CD4-positive, alpha-beta T cell treated with Interleukin-17A for 4 hours (primary cell): ENCODE data around the gene VAV2.

ENCODE experiments used
- DNase-seq: peaks from one replicate; pipeline ENCODE4 v3.0.0-alpha.2; 2020; ENCODE audit warnings: mixed read lengths

The VAV2 gene

DNA sequence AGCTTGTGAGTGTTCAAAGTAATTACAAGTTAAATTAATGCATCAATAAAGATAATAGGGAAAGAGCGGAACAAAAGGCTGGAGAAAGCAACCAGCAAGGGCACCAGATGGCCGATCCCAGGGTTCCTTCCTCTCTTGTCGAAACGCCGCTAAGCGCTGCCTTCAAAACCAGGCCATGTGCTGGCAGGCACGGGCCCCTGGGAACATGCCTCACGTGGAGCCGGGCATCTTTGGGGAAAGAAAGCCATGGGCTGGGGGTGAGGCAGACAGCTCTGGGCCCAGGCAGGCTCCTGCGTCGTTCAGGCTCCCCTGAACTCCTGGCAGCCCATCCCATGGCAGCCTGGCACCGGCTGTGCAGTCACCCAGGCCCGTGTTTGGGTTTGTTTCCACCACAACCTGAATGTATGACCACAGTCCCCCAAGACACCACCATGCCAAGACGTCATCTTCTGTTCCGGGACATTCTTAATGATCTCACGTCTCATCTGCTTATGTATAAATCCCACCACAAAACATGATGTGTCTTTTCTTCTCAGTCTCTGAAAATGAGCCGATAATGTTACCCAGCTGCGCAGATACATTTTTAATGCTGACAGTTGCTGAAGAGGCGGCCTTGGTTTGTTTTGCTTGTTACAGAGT lies 143.5 kb downstream of the VAV2 start:
- DNase-seq: no peak

DNA sequence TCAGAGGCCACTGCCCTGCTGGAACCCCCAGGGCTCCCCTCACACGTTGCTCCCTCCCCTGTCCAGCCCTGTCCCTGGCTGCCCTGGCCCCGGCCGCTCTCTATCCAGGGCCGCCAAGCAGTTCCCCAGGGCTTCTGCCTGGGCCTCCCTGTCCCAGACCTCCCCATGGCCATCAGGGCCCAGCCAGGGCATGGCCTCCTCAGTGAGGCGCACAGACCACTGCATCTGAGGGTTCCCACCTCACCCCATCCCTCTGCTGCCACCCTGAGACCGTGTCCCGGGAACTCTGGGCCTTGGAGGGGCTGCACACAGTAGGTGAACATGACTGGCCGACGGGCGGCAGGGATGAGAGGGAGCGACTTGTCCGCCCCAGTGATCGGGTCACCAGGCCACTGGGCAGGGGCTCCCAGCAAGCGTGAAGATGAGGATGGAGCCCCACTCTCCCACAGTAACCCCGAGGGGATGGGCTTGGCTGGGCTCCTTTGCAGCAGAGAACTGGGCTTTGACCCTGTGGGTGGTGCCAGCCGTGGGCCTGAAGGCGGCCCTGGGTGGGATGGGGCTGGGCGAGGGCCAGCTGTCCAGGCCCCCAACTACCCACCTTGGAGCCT lies 145.5 kb downstream of the VAV2 start:
- DNase-seq: no peak

DNA sequence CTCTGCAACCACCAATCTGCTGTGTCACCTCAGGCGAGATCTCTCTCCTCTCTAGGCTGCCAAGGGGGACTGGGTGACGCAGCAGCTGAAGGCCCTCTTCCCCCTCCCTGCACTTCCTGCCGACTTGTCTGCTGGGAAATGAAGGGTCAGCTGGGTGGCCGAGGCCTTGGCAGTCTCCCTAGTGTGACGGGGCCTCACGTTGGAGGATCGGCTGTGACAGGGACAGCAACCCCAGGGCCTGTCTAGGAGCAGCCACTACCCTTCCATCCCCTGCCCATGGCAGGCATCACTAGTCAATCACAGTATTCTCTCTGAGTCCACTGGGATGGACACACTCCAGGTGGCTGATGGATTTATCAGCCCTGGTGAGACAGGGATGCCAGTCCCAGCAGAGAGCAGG lies 146.7 kb downstream of the VAV2 start:
- no peak for DNase-seq

DNA sequence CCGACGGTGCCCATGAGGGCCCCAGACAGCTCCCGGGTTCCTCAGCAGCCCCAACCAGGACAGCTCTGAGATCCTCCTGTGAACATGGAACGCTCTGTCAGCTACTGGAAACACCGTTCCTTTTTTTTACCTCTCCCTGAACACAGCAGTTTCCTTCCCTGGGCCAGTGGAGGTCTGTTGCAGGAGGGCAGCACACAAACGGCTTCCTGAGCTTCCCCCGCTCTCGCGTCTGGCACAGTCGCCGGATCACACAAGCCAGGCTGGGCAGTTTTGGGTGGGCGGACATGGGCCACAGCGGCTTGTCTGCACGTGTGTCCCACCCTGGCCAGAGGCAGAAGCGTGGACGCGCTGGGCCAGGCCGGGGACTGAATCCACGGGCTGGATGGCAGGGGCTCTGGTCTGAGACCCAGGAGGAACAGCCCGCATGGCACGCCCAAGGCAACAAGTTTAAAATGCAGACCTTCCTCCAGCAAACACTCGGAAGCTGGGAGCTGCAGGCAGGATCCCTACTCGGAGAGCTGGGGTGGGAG lies 147.2 kb downstream of the VAV2 start:
- DNase-seq: no peak

DNA sequence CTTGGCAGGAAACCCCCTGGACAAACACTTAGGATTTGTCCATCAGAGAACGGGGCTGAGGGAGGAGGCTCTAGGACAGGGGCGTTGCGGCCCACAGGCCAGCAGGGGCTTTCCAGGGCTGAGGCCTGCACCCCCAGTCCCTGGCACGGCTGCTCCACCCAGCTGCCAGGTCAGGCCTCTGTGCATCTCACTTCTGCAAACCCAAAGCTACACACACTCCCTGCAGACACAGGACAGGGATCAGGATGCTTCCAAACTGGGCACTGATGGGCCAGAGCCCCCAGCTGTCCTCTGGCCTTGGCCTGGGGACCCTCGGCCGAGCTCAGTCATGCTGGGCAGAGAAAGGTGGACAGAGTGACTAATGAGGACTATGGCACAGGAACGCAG lies 147.7 kb downstream of the VAV2 start:
- no peak for DNase-seq

DNA sequence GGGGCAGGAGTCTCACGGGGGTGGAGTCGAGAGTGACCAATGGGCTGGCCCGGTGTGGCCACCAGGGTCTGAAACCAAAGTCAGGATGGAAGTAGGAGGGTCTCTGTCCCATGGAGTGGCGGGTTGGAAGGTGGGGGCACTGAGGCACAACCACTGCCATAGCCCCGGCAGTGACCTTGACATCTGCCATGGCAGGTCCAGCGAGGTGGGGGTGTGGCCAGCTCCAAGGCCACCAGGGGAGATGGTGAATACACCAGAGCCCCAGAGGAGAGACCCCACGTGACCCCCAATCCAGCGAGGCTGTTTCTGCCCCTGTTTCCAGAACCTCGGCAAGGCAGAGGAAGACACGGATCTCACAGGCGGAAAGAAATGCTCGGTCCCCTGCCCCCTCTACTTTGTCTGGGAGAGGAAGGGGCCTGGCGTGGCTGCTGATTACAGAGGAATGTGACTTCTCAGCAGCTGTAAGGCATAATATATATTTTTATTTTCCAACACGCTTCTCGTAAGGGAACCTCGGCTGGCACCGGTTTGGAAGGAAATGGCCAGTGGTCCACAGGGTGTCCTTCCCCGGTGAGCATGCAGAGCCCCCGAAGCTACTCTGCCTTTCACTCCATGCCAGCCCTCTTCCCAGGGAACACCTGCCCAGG lies 148.2 kb downstream of the VAV2 start:
- DNase-seq: no peak

DNA sequence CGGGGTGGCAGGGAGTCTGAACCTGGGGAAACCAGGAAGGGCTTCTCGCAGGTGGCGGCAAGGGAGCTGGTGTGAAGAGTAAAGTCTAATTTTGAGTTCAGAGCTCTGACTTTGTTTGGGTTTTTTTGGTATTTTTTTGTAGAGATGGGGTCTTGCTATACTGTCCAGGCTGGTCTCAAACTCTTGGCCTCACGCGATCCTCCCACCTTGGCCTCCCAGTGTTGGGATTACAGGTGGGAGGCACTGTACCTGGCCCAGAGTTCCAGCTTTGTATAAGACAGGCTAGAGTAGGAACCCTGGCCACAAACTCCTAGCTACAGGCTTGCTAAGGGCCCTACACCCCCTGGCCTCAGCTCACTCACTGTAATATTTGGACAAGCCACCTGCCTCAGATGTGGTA lies 148.9 kb downstream of the VAV2 start:
- no peak for DNase-seq

DNA sequence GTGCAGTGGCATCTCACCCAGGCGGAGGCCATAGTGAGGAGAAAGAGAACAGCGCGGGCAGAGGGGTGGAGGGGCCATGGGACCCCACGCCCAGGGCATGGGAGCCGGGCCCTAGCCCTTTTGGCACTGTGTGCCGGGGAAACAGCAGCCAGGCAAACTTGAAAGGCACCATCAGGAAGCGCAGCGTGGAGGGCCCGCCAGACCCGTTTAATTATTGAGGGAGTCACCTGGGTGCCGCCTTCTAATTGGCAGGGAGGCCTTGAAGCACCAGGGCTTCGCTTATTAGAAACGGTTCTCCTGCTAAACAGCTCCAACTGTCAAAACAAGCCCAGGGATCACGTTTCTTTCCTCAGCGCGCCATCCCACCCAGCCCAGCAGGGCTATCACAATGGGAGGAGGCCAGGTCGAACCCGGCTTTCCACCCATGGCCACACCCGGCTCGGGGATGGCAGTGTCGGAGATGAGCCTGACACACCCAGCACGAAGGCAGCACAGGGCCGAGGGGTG lies 149.3 kb downstream of the VAV2 start:
- no peak for DNase-seq

DNA sequence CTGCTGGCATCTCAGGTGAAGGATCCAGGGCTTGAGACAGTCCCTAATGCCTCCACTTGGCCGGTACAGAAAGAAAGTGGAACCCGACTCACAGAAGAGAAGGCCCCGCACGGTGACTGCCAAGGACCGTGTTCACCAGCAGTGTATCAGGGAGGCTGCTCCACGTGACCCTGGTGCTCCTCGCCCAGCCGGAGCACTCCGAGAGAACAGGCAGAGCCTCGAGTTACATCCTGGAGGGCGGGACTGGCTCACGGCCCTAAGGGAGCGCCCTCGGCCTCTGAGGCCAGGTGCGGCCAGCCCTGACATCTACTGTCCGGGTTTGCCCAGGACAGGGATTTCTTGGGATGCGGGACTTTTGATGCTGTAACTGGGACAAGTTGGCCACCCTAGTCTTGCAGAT lies 149.9 kb downstream of the VAV2 start:
- no peak for DNase-seq

DNA sequence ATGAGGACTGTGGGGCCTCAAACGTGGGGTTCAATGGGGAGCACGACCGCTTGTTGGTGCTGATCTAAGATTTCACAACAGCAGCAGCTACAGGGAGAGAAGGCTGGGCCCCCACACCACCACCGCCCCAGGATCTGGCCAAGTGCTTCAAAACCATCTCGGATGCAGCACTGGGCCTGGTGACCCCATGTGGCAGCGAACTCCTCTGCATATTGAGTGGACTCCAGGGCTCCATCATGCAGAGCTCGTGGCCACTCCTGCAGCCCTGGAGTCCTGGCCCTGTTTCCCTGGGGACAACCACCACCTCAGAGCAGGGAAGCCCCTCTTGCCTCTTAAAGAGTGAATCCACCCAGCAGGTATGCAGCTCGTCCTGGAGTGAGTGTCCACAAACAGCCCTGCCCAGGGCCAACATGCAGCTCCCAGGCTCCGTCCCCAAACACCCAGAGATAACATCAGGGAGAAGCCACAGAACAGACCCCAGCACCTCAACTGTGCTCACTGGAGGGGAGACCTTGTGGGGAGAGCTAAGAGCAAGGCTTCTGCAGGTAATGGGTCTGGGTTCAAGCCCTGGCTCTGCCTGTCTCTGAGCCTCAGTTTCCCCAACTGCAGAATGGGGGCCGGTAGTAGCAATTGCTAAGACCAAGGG lies 150.8 kb downstream of the VAV2 start:
- no peak for DNase-seq

DNA sequence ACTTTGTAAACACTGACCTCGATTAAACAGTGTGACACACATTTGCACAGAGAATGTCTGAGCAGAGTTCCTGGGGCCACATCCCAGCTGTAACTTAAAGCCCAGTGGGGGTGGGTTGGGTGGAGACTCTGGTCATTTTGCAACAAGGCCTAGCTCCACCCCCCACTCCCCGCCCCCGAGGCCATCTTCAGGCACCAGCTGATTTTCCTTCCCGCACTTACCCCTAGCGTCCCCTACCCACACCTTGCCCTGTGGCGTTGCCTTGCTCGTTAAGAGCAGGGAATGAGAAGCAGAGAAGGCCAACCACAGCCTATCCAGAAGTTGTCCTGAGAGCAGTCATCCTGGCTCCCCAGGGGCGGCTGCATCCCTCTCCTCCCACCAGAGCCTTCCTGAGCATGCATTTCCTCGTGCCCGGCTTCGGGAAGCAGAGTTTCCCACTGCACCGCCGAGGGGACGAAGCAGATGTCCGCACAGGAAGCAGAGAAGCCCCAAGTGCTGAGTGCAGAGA lies 152.2 kb downstream of the VAV2 start:
- DNase-seq: no peak

DNA sequence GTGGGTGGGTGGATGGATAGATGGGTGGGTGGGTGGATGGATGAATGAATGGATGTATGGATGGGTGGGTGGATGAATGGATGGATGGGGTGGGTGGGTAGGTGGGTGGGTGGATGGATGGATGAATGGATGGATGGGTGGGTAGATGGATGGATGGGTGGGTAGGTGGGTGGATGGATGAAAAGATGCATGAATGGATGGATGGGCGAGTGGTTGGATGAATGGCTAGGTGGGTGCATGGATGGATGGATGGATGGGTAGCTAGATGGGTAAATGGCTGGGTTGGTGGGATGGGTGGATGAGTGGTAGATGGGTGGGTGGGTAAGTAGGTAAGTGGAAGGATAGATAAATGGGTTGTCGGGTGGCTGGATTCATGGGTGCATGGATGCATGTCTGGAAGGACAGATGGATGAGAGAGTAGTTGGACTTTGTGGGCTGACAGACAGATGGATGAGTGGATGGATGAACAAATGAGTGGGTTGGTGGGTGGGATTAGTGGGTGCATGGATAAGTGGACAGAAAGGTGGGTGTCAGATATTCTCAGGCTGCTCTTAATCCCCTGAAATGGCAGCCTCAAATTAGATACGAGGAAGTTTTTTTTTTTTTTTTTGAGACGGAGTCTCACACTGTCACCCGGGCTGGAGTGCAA lies 153.1 kb downstream of the VAV2 start:
- DNase-seq: no peak

DNA sequence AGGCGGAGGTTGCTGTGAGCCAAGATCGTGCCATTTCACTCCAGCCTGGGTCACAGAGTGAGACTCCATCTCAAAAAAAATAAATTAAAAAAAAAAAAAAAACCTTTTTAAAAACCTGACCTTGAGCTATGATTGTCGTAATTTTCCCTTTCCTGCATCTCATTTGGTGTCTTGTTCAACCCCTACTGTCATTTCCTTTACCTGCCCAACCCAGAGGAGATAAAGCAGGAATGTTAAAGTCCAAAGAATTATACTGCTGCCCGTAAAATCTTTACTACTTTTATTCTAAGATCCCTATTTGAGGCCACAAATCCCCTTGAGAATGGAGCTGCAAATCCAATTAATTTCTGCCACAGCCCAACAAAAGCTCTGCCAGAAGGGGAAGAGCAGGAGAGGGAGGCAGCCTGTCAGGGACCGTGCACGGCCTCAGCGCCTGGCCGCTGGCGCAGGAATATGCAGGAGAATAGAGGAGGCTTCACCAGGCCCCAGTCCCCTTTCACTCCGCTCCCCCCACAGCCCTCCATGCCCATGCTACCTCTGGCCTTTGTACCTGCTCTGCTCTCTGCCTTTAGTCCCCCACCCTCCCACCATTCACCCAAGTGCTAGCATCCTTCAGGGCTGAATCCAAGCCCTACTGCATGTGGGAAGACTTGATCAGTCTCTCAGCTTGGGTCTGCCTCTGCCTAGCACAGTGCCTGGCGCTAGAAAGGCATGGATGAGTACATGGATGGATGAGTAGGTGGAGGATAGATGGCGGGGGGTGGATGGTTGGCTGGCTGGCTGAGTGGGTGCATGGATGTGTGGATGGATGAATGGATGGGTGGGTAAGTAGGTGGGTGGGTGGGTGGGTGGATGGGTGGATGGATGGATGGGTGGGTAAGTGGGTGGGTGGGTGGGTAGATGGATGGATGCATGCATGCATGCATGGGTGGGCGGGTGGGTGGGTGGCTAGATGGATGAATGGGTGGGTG lies 154.2 kb downstream of the VAV2 start:
- DNase-seq: no peak

DNA sequence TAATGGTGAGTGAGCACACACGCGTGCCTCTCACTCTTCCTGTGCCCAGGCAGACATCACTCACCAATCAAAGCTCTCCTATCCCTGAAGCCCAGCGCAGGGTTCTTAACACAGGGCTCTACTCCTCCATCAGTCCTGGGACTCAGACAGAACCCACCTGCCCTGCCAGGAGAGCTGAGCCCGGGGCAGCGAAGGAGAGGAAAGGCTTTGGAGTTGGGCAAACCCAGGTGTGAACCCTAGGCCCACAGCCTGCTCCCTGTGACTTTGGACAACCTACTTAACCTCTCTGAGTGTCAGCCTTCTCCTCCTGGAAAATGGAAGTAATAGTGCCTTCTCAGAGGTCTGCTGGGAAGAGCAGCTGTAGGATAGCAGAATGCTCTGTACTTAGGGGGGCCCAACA lies 155.3 kb downstream of the VAV2 start:
- DNase-seq: no peak

DNA sequence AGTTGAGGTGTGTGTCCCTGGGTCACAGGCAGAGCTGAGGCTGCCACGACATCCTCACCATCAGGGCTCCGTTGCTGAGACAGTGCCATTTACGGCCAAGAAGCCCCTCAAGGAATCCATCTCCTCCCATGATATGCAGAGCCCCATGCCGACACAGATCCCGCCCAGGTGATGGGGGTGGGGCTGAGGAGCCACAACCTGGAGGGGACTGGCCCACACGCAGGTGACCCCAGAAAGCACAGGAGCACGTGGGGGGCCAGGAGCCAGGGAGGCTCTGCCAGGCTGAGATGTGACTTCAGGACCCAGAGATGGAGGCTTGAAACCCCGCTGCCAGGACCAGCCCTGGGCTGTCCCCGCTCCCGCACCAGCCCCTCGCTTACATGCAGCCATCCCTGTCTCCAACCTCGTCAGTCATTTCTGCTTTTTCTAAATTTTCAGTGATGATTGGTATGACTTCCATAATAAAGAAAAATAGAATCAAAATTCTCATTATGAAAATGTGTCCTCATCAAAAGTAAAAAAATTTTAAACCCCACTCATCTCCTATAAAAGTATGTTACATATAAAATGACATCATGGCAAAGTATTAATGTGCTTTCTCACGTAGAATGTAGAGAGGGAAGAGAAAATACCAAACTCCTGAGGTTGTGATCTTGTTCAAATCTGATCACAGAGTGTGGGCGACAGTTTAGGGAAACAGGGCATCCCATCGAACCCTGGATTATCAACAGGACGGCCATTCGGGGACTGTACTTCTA lies 155.9 kb downstream of the VAV2 start:
- DNase-seq: no peak

DNA sequence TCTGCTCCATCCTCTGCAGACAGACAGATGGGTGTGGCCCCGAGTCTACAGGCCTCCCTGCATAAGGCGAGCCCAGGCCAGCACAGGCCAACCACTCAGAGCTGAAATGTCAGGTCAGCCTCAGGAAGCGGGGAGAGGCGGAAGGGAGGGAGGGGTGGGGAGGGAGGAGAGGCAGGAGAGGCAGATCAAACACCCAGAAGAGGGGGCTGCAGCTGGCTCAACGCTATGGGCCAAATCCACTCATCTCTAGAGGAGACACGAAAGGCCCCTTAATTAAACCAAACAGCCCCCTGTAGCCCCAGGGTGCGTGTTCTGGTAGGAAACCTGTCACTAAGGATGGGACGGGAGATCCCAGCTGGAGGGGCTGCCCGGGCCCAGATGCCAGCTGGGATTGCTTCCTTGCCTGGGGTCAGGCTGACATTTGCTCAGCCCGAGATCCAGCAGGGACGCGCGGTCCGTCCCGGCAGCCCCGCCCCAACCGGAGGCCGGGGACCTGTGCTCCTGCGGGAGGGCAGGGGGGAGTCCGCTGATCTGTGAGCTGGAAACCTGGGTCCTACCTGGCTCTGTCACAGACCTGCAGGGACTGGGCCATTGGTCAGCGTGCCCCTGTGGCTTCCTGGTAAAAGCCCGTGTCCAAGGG lies 156.7 kb downstream of the VAV2 start:
- no peak for DNase-seq

DNA sequence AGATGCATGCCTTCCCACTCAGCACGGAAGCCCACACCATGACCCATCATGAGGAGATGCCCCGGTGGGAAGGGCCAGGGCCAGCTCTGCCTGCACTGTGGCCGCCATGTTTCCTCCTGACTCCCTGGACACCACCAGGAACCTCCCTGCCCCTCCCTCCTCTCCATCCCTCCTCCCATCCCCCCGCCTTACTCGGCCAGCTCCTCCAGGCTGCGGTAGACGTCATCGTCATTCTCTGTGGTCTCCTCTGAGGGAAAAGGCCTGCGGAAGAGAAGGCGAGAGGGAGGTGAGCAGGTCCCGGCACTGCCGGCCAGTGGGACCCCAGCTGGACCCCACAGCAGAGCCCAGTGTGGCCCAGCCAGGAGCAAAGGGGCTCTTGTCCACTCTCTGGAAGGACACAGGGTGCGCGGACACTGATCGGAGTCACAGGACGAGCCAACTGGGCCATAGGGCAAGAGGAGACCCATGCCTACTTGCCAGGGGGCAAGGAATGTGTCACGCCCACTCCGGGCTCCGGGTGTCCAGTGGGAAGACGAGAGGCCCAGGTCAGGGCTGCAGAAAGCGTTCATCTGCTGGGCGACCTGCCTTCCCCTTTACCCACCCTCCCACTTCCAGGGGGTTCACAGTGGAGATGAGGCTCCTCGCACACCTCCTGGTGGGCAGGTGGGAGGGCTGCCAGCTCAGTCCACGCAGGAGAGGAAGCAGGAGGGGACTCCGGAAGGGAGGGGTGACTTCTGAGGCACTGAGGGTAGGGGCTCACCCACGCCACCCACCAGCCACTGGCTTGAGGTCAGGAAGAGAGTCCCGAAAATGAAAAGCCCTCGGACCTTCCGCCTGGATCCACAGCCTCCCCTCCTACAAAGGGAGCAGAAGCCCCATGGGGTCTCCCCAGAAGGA lies 157.8 kb downstream of the VAV2 start:
- DNase-seq: no peak

DNA sequence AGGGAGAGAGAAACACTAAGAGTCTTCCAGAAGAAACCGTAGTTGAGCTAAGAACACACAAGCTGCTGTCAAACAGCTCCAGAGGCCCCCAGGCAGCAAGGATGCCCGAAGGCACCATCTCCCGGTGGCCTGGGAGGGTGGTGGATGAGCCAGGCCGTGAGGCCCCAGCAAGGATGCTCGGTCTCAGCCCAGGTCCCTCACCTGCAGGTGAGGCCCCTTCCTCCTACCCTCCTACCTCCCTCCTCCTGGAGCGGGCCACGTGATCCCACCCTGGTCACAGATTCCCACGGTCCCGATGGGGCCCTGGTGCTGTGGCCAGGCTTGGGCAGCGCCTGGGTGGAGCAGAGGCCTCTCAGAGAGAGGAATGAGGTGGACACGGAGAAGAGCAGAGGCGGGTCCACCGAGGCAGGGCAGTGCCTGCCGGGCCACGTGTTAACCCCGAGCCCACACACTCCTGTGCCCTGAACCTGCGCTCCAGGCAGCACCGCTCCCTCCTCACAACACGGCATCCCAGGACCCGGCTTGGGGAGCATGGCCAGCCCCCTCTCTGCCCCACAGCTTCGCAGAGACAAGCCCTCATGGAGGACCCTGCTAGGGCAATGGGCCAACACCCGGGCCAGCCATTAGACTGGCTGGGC lies 158.6 kb downstream of the VAV2 start:
- no peak for DNase-seq

DNA sequence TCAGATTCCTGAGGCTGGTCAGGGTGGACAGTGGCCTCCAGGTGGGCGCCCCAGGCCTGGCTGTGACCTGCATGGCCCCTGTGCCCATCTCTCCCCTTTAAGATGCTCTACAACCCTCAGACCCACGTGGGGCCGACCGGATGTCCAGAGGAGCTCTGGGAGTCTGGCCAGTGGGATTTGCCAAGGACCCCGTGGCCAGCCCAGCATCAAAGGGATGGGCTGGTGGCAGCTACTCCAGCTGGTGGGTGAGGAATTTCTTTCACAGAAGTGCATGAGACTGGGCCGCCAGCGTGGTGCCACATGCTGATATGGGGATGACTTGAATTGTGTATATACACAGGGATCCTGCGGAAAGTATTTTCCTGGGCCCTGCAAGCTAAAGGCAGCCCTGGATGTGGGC lies 159.2 kb downstream of the VAV2 start:
- DNase-seq: no peak
